PC-3 (cell line): ENCODE measurements around the gene PBX3.

Source experiments
- CTCF ChIP-seq: fragments of 300-600 bp; sonication (generic); conservative IDR thresholded peaks from 2 replicates; pipeline ENCODE4 v1.5.1; 2017; ENCODE audit warnings: antibody characterized with exemption, low read depth, mild to moderate bottlenecking, low read length
- EZH2phosphoT487 ChIP-seq: fragments of 300-600 bp; sonication (generic); IDR thresholded peaks from 2 replicates; pipeline ENCODE4 v1.6.1; 2018; ENCODE audit warnings: mild to moderate bottlenecking, antibody characterized with exemption, low read length, borderline replicate concordance

- TF ChIP-seq CTCF, result no peak
- TF ChIP-seq EZH2phosphoT487, result no peak
These were observed 1.4 kb downstream of the PBX3 start for GRCh38 chr9:125748446-125749099.
